Fibroblast of lung (primary cell): ENCODE results near the gene TRIM68.

ENCODE experiments used
- EZH2 ChIP-seq: IDR thresholded peaks from 2 replicates; pipeline ENCODE4 v1.5.1; 2012; ENCODE audit warnings: low read length, control low read depth, mild to moderate bottlenecking; ENCODE audit errors: missing control alignments
- TF ChIP-seq, protein P1 (sequence below), 2 donors: IDR thresholded peaks in 1 of 2; conservative IDR thresholded peaks in 1 of 2; 1 replicate in 1 of 2; 2 replicates in 1 of 2; pipeline ENCODE4 v1.5.1; 2011 to 2012; ENCODE audit warnings: low read length in 2 of 2, control low read depth in 1 of 2, inconsistent platforms in 1 of 2, low read depth in 1 of 2, mild to moderate bottlenecking in 1 of 2

DNA sequence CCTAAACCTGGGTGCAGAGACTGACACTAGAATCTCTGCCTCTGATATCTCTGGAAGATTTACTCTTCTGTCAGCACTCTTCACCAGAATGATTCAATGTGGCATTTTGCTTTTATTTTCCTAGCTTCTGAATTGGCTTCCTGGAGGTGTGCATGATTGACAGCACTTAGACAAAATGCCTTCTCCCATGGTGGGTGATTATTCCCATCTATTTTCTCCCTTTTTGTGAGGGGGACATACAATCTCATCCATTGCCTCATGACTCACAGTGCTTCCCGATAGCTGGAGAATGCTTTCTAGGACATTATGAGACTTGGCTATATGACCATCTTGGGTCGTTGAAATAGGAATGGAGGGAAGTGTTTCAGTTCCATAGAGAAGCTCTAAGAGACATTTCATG lies 4.0 kb upstream of the TRIM68 start:
- TF ChIP-seq, protein P1, sequence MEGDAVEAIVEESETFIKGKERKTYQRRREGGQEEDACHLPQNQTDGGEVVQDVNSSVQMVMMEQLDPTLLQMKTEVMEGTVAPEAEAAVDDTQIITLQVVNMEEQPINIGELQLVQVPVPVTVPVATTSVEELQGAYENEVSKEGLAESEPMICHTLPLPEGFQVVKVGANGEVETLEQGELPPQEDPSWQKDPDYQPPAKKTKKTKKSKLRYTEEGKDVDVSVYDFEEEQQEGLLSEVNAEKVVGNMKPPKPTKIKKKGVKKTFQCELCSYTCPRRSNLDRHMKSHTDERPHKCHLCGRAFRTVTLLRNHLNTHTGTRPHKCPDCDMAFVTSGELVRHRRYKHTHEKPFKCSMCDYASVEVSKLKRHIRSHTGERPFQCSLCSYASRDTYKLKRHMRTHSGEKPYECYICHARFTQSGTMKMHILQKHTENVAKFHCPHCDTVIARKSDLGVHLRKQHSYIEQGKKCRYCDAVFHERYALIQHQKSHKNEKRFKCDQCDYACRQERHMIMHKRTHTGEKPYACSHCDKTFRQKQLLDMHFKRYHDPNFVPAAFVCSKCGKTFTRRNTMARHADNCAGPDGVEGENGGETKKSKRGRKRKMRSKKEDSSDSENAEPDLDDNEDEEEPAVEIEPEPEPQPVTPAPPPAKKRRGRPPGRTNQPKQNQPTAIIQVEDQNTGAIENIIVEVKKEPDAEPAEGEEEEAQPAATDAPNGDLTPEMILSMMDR (conservative IDR thresholded peaks at IDR 0.05 in 1 of 2, IDR thresholded peaks at IDR 0.05 in 1 of 2; ENCODE audit: low read depth in 1 of 2, low read length in 2 of 2), result no peak
- no peak for TF ChIP-seq EZH2
